Cardiac fibroblast (primary cell): ENCODE measurements around the gene PCDH17.

Experiments
- DNase-seq, 2 donors: peaks; one replicate each; pipeline versions ENCODE4 v3.0.0 to v3.0.0-alpha.2; 2010; ENCODE audit warnings: low read depth in 2 of 2
- H3K4me3 ChIP-seq, 2 donors: replicated peaks in 1 of 2; 1 replicate in 1 of 2; 2 replicates in 1 of 2; pipeline ENCODE4 v1.5.1; 2011; ENCODE audit warnings: low read depth in 2 of 2, low read length in 2 of 2, mild to moderate bottlenecking in 2 of 2, moderate library complexity in 1 of 2
- TF ChIP-seq, protein P1 (sequence below): IDR thresholded peaks from one replicate; pipeline ENCODE4 v1.5.1; 2011; ENCODE audit warnings: low read depth, mild to moderate bottlenecking, low read length, inconsistent platforms

Gene PCDH17

DNA sequence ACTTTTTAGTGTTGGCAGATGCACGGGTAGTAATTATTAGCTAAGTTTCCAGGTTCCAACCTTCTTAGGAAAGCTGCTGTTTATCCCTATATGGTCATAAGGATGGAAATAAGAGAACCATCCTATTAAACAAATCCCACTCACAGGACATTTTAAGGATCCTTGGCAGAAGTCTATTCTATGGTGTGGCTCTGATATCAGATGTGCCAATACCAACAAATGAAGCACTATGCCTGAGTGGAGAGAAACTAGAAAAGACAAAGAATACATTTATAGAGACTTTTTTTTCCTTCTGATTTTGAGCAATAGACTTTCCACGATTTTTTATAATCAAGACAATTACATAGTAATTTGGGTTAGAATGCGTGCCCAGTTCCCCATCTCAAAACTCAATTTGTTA is 12.6 kb downstream of the PCDH17 start:
- TF ChIP-seq, protein P1, sequence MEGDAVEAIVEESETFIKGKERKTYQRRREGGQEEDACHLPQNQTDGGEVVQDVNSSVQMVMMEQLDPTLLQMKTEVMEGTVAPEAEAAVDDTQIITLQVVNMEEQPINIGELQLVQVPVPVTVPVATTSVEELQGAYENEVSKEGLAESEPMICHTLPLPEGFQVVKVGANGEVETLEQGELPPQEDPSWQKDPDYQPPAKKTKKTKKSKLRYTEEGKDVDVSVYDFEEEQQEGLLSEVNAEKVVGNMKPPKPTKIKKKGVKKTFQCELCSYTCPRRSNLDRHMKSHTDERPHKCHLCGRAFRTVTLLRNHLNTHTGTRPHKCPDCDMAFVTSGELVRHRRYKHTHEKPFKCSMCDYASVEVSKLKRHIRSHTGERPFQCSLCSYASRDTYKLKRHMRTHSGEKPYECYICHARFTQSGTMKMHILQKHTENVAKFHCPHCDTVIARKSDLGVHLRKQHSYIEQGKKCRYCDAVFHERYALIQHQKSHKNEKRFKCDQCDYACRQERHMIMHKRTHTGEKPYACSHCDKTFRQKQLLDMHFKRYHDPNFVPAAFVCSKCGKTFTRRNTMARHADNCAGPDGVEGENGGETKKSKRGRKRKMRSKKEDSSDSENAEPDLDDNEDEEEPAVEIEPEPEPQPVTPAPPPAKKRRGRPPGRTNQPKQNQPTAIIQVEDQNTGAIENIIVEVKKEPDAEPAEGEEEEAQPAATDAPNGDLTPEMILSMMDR: no peak
- no peak for DNase-seq
- H3K4me3 ChIP-seq: no peak overlapping the region

DNA sequence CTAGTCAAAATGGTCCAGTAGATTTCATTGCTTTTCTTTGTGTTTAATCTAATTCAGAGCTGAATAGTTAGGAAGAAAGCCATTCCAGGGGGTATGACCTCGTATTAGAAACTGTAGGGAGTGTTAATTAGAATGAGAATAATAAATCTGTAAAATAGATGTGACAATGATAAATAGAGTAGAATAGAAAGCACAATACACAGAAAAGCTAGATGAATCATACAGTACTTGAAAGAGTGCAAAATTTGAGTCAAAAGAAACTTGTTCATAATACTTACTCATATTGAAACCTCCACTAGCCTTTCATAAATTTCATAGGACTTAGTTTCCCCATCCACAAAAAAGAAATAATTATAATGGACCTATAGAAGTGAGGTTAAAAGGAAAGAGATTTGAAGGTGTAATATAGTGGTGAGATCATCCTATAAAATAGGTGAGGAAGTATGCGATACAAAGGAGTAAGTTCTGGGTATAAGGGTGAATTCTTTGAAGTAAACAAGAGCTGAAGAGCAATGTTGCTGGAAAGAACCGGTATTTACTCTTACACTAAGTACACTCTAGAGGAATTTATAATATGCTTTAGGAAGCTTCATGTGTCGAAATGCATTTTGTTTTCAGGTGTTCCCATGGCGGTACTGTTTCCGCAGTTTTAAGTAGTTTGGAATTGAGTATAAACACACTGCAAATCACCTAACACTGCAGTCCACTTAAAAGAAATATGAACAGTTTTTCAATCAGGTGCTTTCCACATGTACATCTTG is 21.9 kb downstream of the PCDH17 start:
- DNase-seq: no peak
- TF ChIP-seq, protein P1: no peak
- H3K4me3 ChIP-seq: no peak overlapping the region

DNA sequence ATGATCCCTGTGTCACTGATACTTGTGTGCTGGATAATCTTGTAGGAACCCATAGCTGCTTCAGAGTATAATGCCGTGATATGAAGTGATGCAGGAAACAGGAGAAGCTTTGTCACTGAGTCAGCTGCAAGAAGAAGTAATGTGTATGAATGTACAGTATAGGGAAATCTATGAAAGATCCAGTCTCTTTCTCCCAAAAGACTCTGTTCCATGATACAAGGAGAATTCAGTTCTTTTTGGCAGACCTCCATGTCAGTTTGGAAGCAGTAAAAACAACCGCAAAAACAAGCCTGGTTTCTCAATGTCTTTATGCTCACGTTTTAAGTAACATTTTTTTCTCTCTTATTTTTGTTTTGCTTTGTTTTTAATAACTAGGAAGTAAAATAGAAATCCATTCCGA is 33.9 kb downstream of the PCDH17 start:
- DNase-seq: peak in 1 of 2 donors; percentile 4
- TF ChIP-seq, protein P1: no peak
- no peak overlapping the region for H3K4me3 ChIP-seq

DNA sequence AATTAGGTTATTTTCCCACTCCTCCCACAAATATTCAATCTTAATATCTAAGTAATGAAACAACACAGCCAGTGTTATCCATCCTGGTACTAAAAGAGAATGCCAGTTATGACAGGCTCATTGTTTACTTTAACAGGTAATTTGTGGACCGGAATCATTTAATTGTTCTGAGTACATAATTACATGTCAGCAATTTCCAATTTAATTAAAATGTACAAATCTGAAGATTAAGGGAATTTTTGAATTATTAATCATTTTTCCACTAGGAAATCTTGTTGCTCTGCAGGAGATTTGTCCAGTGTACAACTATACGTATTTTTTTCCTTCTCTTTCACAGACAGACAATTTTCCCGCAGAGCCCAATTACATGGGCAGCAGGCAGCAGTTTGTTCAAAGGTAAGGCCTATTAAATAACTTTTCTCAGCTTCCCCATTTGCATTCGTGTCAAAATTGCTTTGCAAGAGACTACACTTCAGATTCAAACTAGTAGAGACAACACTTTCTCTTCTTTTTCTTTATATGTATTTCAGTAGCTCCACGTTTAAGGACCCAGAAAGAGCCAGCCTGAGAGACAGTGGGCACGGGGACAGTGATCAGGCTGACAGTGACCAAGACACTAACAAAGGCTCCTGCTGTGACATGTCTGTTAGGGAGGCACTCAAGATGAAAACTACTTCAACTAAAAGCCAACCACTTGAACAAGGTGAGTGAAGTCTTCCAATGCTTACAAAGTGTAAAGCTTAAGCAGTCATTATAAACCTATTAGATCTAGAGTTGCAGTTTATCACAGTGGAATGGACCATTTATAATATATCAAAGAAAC is 34.8 kb downstream of the PCDH17 start:
- no peak for DNase-seq
- no peak overlapping the region for H3K4me3 ChIP-seq
- TF ChIP-seq, protein P1: no peak

DNA sequence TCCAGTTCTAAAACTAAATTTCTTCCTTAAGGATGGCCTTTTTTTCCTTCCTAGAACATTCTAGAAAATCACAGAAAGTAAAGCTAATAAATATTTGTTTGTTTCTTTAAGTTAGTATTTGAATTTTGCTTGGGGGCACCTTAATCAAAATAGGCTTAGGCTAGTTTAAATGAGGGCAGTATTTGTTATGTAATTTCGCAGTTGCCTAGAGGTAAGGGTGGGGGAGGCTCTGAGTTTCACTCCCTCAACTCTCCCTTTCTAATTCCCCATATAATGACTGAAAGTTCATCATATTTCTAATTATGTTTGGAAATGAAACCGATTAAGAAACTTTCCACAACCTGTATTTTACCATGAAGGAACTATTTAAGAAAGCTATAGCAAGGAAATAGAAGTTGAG is 40.6 kb downstream of the PCDH17 start:
- DNase-seq: no peak
- TF ChIP-seq, protein P1: no peak
- H3K4me3 ChIP-seq: no peak overlapping the region

DNA sequence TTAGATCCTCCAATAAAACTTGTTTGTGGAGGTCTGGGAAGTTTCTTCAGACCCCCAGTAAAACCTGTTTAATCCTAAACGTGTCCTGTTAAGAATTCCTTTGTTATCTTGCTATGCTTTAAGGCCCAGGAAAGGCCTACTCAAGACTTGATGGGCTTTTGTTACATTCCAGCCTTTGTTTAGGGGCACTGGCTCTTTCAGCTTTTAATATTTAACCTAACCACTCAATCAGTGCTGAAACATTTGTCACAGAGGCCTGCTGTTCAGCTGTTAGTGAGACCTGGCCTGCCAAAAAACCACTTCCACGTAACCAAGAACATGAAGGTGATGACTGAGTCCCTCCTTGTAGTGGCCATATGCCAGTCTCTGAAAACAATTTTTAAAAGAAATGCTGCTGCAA is 41.7 kb downstream of the PCDH17 start:
- TF ChIP-seq, protein P1: no peak
- no peak overlapping the region for H3K4me3 ChIP-seq
- DNase-seq: no peak
